HEK293 (cell line): ENCODE results near the gene STRN.

Source experiments
- GLI2 ChIP-seq: fragments of 450-650 bp; formaldehyde crosslinking; IDR thresholded peaks from 2 replicates; pipeline ENCODE4; 2017; ENCODE audit warnings: missing biosample characterization, missing genetic modification characterization, low read depth, borderline replicate concordance
- KLF9 ChIP-seq: fragments of 450-650 bp; formaldehyde crosslinking; IDR thresholded peaks from 2 replicates; pipeline ENCODE4 v1.5.1; 2016; ENCODE audit warnings: missing biosample characterization, missing genetic modification characterization, low read depth
- ZBTB21 ChIP-seq: fragments of 450-650 bp; formaldehyde crosslinking; IDR thresholded peaks from 2 replicates; pipeline ENCODE4 v1.5.1; 2017; ENCODE audit warnings: missing biosample characterization, missing genetic modification characterization
- ZNF138 ChIP-seq: fragments of 450-650 bp; formaldehyde crosslinking; IDR thresholded peaks from 2 replicates; pipeline ENCODE4 v1.5.1; 2016; ENCODE audit warnings: missing biosample characterization, missing genetic modification characterization, borderline replicate concordance
- ZNF169 ChIP-seq: fragments of 450-650 bp; formaldehyde crosslinking; IDR thresholded peaks from 2 replicates; pipeline ENCODE4 v1.5.1; 2016; ENCODE audit warnings: missing biosample characterization, missing genetic modification characterization
- ZNF274 ChIP-seq, 2 experiments: fragments of 200-500 bp in 1 of 2; fragments of 450-650 bp in 1 of 2; sonication (Bioruptor generic) in 1 of 2; formaldehyde crosslinking in 1 of 2; IDR thresholded peaks; 2 replicates each; pipeline versions ENCODE4 v1.5.1 to v1.6.1; 2014 to 2016; ENCODE audit warnings: borderline replicate concordance in 1 of 2, inconsistent platforms in 1 of 2, low read length in 1 of 2, missing biosample characterization in 1 of 2, missing genetic modification characterization in 1 of 2
- TF ChIP-seq, protein P1 (sequence below): fragments of 450-650 bp; formaldehyde crosslinking; IDR thresholded peaks from 2 replicates; pipeline ENCODE4 v1.5.1; 2016; ENCODE audit warnings: missing biosample characterization, missing genetic modification characterization

DNA sequence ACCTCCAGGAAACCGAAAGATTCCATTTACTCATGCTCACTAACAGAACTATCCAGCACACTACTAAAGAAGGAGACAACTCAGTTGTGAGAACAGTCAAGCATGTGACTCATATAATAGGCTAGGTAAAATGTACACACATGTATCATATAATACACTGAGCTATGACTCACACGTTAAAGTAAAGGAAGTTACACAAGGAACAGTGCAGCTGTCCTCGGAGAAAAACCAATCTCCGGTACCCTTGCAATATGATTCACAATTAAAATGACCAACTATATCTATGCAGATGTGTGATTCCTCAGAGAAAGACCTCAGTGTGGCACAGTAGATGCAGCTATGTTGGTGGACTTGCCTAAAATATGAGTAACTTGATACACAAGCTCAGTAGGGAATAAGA is 76.5 kb downstream of the STRN start:
- TF ChIP-seq ZNF274 (IDR thresholded peaks at IDR 0.05; ENCODE audit: low read length) = no peak
- TF ChIP-seq ZNF274 (tag by site-specific recombination; IDR thresholded peaks at IDR 0.05; ENCODE audit: borderline replicate concordance) = no peak
- TF ChIP-seq, protein P1, sequence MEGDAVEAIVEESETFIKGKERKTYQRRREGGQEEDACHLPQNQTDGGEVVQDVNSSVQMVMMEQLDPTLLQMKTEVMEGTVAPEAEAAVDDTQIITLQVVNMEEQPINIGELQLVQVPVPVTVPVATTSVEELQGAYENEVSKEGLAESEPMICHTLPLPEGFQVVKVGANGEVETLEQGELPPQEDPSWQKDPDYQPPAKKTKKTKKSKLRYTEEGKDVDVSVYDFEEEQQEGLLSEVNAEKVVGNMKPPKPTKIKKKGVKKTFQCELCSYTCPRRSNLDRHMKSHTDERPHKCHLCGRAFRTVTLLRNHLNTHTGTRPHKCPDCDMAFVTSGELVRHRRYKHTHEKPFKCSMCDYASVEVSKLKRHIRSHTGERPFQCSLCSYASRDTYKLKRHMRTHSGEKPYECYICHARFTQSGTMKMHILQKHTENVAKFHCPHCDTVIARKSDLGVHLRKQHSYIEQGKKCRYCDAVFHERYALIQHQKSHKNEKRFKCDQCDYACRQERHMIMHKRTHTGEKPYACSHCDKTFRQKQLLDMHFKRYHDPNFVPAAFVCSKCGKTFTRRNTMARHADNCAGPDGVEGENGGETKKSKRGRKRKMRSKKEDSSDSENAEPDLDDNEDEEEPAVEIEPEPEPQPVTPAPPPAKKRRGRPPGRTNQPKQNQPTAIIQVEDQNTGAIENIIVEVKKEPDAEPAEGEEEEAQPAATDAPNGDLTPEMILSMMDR = no peak
- no peak for TF ChIP-seq KLF9 (tag by site-specific recombination)
- no peak for TF ChIP-seq GLI2
- TF ChIP-seq ZNF169 = no peak
- TF ChIP-seq ZNF138 = no peak
- TF ChIP-seq ZBTB21 = no peak
